Testis (tissue), 3 donors: ENCODE data around the gene PPFIBP2. TPM values are rescaled to one million over a fixed set of nuclear protein-coding genes. Genes with fewer than 3 reads are reported as not detected.

ENCODE experiments used
- DNase-seq: peaks from one replicate; pipeline ENCODE4 v3.0.0-alpha.2; 2019
- H3K27ac ChIP-seq, 2 donors: fragments of 200-600 bp; sonication (generic); one replicate each; pipeline ENCODE4 v1.5.1; 2019
- H3K27me3 ChIP-seq: fragments of 200-600 bp; sonication (generic); one replicate; pipeline ENCODE4 v1.5.1; 2019
- H3K36me3 ChIP-seq: fragments of 200-600 bp; sonication (generic); one replicate; pipeline ENCODE4 v1.5.1; 2017; ENCODE audit warnings: low read depth; ENCODE audit errors: missing control alignments
- H3K4me1 ChIP-seq: fragments of 200-600 bp; sonication (generic); one replicate; pipeline ENCODE4 v1.5.1; 2019
- H3K4me3 ChIP-seq, 2 donors: fragments of 200-600 bp; sonication (generic); one replicate each; pipeline ENCODE4 v1.5.1; 2017 to 2019
- H3K9me3 ChIP-seq: fragments of 200-600 bp; sonication (generic); one replicate; pipeline ENCODE4 v1.5.1; 2017
- POLR2A ChIP-seq: fragments of 450-650 bp; IDR thresholded peaks from one replicate; pipeline ENCODE4 v1.6.1; 2017; ENCODE audit warnings: antibody characterized with exemption, mild to moderate bottlenecking, moderate library complexity
- WGBS, 2 donors: methylation state at CpG; one replicate each; pipeline ENCODE4 v1.1.5; 2018; 5-methylcytosine and 5-hydroxymethylcytosine counted together
- intact Hi-C: fragments of 100-400 bp; cut with DNase I; formaldehyde crosslinking; loops from one replicate; pipeline ENCODE4 v1.15.1; 2023; ENCODE audit warnings: low total_unique reads
- polyA plus RNA-seq: library from polyadenylated mRNA; stranded (reverse); fragments of 350-450 nt; fragmentation: Illumina TruSeq; extraction: RNeasy Lipid Tissue Mini Kit (QIAGEN cat#74804); gene quantifications from one replicate; pipeline ENCODE4 v1.2.3, GENCODE V29; 2014; ENCODE audit warnings: low read depth, low replicate concordance; ENCODE audit not compliant: insufficient read depth
- total RNA-seq, 2 donors: library from RNA; depleted of rRNA; stranded (reverse); fragments of >200 nt; gene quantifications; one replicate each; pipeline ENCODE4 v1.2.3, GENCODE V29; 2016
- TF ChIP-seq, protein P1 (sequence below), 3 experiments: fragments of 450-650 bp in 2 of 3; fragments of 200-600 bp in 1 of 3; sonication (generic) in 1 of 3; IDR thresholded peaks; one replicate each; pipeline ENCODE4 v1.5.1; 2016 to 2019; ENCODE audit warnings: antibody characterized with exemption in 3 of 3, mild to moderate bottlenecking in 2 of 3, moderate library complexity in 1 of 3

PPFIBP2 gene
- total and polyA plus RNA-seq, 3 donors from 2014 or later, result 70.5 to 105 (median 104) TPM

DNA sequence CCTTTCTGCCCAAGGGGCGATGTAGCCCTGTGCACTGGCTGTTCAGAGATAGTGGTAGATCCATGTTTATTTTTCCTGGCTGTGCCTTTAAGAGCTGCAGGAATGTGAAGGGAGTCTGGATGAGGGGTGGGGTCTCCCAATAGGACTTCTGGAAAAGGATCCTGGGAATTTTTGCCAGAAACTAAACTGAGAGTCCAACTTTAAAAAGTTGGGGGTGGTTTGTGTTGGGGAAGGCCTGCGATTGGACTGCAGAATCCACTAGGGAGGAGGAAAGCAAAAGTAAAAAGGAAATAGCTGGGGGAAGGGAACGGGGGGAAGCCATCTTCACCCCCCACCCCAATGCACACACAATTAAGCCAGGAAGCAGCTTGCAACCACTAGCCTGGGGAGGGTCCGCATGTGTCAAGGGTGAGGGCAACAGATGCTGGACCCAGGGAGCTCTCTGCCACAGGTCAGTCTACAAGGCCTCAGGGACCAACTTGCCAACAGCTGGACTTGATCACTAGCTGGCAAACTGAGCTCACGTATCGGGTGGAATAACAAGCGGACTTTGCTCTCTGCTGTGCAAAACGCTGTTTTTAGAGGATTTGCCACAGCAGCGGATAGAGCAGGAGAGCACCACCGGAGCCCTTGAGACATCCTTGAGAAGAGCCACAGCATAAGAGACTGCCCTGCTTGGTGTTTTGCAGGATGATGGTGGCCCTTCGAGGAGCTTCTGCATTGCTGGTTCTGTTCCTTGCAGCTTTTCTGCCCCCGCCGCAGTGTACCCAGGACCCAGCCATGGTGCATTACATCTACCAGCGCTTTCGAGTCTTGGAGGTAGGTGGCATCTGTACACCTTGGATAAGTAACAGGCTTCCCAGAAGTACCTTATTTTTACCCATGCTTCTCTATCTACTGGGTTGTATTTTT lies 28.4 kb upstream of the PPFIBP2 start, which contains the start of gene OLFML1:
Gene OLFML1 (plus strand): TSS at position 321 of the 912 bp plus-strand sequence. CDS start 370 bp downstream, at position 691.
- Histone ChIP-seq H3K27ac (peak within 1 kb of the TSS in 1 of 2 donors; percentile 3), H3K36me3 (no peaks in the 10 kb centered on the region), H3K9me3 (no peaks in the 10 kb centered on the region), H3K4me3 (peak within 1 kb of the TSS; percentile 27 to 49), H3K27me3 (no peaks in the 10 kb centered on the region), H3K4me1 (peaks cover 3% of the 10 kb centered on the region)
- peak; percentile 23 for DNase-seq
- intact Hi-C loops, result no loop called here
- TF ChIP-seq, protein P1, sequence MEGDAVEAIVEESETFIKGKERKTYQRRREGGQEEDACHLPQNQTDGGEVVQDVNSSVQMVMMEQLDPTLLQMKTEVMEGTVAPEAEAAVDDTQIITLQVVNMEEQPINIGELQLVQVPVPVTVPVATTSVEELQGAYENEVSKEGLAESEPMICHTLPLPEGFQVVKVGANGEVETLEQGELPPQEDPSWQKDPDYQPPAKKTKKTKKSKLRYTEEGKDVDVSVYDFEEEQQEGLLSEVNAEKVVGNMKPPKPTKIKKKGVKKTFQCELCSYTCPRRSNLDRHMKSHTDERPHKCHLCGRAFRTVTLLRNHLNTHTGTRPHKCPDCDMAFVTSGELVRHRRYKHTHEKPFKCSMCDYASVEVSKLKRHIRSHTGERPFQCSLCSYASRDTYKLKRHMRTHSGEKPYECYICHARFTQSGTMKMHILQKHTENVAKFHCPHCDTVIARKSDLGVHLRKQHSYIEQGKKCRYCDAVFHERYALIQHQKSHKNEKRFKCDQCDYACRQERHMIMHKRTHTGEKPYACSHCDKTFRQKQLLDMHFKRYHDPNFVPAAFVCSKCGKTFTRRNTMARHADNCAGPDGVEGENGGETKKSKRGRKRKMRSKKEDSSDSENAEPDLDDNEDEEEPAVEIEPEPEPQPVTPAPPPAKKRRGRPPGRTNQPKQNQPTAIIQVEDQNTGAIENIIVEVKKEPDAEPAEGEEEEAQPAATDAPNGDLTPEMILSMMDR (IDR thresholded peaks at IDR 0.05), result no peak
- whole genome bisulfite sequencing, 2 donors, result 50 to 54% methylated on average over 15 of the region's 15 CpGs

DNA sequence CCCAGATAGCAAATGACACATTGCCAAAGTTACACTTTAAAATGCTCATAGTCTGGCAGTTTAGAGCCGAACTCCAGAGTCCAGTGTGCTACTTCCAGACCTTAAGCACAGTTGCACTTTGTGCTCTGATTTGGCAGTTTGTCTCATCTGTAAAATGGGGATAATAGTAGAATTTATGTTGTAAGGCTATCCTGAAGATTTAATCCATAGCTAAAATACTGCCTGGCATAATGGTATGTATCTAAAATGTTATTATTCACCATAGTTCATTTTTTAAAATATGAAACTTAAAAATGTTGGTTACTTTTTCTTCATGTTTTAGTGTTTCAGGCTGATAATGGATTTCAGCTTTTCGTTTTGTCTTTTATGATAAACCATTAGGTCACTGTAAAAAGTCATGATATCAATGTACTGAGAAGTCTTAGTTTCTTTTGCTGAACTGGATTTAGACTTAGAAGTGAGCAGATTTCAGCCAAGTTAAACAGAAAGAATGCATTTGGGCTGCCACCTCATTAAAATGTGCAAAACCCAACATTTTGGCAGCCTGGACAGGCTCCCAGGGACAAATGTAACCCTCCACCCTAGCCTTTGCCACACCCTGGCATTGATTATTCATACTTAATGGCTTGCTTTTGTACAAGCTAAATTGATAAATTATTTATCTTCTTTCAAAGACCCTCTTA lies 27.6 kb upstream of the PPFIBP2 start:
- H3K4me1 ChIP-seq, result peaks cover 3% of the 10 kb centered on the region
- WGBS, 2 donors, result 50 to 55% methylated on average over 2 of the region's 2 CpGs
- H3K36me3 ChIP-seq, result no peaks in the 10 kb centered on the region
- H3K9me3 ChIP-seq, result no peaks in the 10 kb centered on the region
- no peaks in the 10 kb centered on the region for H3K27me3 ChIP-seq
- no peak overlapping the region for H3K27ac ChIP-seq
- H3K4me3 ChIP-seq, result peak overlapping the region; percentile 27 to 49
- TF ChIP-seq, protein P1 (IDR thresholded peaks at IDR 0.05), result no peak
- TF ChIP-seq POLR2A, result no peak
- no peak for DNase-seq
- intact Hi-C loops, result no loop called here

DNA sequence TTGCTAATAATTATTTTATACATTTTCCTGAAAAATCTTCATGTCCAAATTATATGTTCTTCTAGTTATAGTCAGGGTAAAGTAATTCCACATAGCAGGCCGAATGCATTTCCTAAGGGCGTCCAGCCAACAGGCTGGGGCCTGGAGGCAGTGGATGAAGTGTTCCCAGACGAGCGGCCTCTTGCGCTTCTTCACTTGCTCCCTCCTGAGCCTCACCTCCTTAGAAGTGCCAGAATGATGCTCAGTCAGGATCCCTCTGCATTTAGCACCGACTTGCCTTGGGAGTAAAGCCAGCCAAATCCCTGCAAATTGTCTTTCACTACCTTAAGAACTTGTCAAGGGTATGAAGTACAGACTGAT lies 27.0 kb upstream of the PPFIBP2 start:
- intact Hi-C loops, result no loop called here
- no peaks in the 10 kb centered on the region for H3K9me3 ChIP-seq
- H3K36me3 ChIP-seq, result no peaks in the 10 kb centered on the region
- no peak overlapping the region for H3K4me3 ChIP-seq
- peaks cover 3% of the 10 kb centered on the region for H3K4me1 ChIP-seq
- no peaks in the 10 kb centered on the region for H3K27me3 ChIP-seq
- TF ChIP-seq POLR2A, result no peak
- TF ChIP-seq, protein P1 (IDR thresholded peaks at IDR 0.05), result no peak
- 51 to 59% methylated on average over 6 of the region's 6 CpGs for WGBS, 2 donors
- DNase-seq, result peak; percentile 33
- H3K27ac ChIP-seq, result no peak overlapping the region

DNA sequence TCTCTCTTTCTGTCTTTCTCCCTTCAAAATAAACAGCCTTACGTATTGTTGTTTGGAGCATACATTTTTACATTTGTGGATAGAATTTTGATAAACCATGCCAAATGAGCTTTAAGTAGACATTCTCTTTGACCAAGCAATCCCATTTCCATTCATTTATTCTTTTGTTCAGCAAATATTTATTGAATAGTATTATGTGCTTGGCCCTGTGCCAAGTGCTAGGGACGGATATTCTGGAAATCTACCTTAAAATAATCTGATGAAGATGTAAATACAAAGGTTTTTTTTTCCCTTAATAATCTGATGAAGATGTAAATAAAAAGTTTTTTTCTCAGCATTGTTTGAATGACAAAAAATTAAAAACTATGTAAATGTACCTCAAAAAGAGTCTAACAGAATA lies 26.4 kb upstream of the PPFIBP2 start:
- H3K9me3 ChIP-seq, result no peaks in the 10 kb centered on the region
- no peak overlapping the region for H3K27ac ChIP-seq
- H3K27me3 ChIP-seq, result no peaks in the 10 kb centered on the region
- no peak for DNase-seq
- intact Hi-C loops, result no loop called here
- H3K4me1 ChIP-seq, result peaks cover 6% of the 10 kb centered on the region
- WGBS, 2 donors, result 63 to 64% methylated on average over 2 of the region's 2 CpGs
- TF ChIP-seq, protein P1 (IDR thresholded peaks at IDR 0.05), result no peak
- TF ChIP-seq POLR2A, result no peak
- no peak overlapping the region for H3K4me3 ChIP-seq
- H3K36me3 ChIP-seq, result no peaks in the 10 kb centered on the region
